Neural progenitor cell (in vitro differentiated cells): Measurements from ENCODE around the gene ARPC5L.

Experiments used
- EZH2 ChIP-seq: fragments of 200-600 bp; sonication (generic); IDR thresholded peaks from 2 replicates; pipeline ENCODE4 v1.6.1; 2017; ENCODE audit warnings: antibody characterized with exemption, mild to moderate bottlenecking, moderate library complexity
- TF ChIP-seq, protein P1 (sequence below): fragments of 200-600 bp; sonication (generic); IDR thresholded peaks from 2 replicates; pipeline ENCODE4 v1.5.1; 2017; ENCODE audit warnings: antibody characterized with exemption, mild to moderate bottlenecking

DNA sequence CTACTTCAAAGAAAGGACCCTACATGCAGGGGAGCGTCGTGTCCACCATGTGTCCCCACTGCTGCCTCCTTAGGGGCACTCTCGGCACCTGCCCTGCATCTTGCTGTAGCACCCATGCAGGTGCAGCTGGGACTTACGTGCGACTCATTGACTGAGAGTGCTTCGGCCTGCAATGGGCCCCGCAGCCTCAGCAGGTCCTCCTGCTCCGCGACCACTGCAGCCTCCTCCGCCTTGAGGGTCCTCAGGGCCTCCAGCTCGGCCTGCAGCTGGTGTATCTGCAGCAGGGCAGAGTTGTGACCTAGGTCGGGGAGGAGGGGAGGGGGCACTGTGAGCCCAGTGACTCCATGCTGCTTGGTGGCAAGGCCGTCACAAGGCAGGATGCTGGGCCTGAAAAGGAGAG is 27.1 kb downstream of the ARPC5L start:
- TF ChIP-seq, protein P1, sequence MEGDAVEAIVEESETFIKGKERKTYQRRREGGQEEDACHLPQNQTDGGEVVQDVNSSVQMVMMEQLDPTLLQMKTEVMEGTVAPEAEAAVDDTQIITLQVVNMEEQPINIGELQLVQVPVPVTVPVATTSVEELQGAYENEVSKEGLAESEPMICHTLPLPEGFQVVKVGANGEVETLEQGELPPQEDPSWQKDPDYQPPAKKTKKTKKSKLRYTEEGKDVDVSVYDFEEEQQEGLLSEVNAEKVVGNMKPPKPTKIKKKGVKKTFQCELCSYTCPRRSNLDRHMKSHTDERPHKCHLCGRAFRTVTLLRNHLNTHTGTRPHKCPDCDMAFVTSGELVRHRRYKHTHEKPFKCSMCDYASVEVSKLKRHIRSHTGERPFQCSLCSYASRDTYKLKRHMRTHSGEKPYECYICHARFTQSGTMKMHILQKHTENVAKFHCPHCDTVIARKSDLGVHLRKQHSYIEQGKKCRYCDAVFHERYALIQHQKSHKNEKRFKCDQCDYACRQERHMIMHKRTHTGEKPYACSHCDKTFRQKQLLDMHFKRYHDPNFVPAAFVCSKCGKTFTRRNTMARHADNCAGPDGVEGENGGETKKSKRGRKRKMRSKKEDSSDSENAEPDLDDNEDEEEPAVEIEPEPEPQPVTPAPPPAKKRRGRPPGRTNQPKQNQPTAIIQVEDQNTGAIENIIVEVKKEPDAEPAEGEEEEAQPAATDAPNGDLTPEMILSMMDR: no peak
- TF ChIP-seq EZH2: no peak
